ENCODE measurements around the gene PRR16. TPM values are rescaled to one million over a fixed set of nuclear protein-coding genes. Genes with fewer than 3 reads are reported as not detected.

Gene PRR16
- total RNA-seq, 4 donors from 2014 or later: 2.9 to 9.1 (median 4.2) TPM

GRCh38 chr5:120518581-120518980 is 54.5 kb downstream of the PRR16 start:
- WGBS: 76% methylated on average over 1 of the region's 1 CpG

GRCh38 chr5:120527251-120527650 is 63.2 kb downstream of the PRR16 start:
- no peak overlapping the region for H3K27ac ChIP-seq (replicated peaks in 1 of 4)
- no peak for TF ChIP-seq EP300 (IDR thresholded peaks at IDR 0.05)
- TF ChIP-seq POLR2AphosphoS5 (IDR thresholded peaks at IDR 0.05): no peak
- TF ChIP-seq POLR2A (IDR thresholded peaks at IDR 0.05; ENCODE audit: low read depth): no peak
- TF ChIP-seq, protein P1, sequence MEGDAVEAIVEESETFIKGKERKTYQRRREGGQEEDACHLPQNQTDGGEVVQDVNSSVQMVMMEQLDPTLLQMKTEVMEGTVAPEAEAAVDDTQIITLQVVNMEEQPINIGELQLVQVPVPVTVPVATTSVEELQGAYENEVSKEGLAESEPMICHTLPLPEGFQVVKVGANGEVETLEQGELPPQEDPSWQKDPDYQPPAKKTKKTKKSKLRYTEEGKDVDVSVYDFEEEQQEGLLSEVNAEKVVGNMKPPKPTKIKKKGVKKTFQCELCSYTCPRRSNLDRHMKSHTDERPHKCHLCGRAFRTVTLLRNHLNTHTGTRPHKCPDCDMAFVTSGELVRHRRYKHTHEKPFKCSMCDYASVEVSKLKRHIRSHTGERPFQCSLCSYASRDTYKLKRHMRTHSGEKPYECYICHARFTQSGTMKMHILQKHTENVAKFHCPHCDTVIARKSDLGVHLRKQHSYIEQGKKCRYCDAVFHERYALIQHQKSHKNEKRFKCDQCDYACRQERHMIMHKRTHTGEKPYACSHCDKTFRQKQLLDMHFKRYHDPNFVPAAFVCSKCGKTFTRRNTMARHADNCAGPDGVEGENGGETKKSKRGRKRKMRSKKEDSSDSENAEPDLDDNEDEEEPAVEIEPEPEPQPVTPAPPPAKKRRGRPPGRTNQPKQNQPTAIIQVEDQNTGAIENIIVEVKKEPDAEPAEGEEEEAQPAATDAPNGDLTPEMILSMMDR (IDR thresholded peaks at IDR 0.05): no peak
- WGBS: 73% methylated on average over 3 of the region's 3 CpGs
- intact Hi-C loops (cut with DNase I): no loop called here
- H3K4me3 ChIP-seq: no peak overlapping the region
- no peaks in the 10 kb centered on the region for H3K36me3 ChIP-seq
- H3K27me3 ChIP-seq: no peaks in the 10 kb centered on the region
- no peaks in the 10 kb centered on the region for H3K9me3 ChIP-seq
- no peaks in the 10 kb centered on the region for H3K4me1 ChIP-seq
- DNase-seq (ENCODE audit: extremely low spot score): no peak

More at GRCh38 chr5:120518581-120518980, 54.5 kb downstream of the PRR16 start:
- H3K27me3 ChIP-seq: no peaks in the 10 kb centered on the region
- TF ChIP-seq EP300 (IDR thresholded peaks at IDR 0.05) (no peak), POLR2AphosphoS5 (IDR thresholded peaks at IDR 0.05) (no peak), POLR2A (IDR thresholded peaks at IDR 0.05; ENCODE audit: low read depth) (no peak)
- TF ChIP-seq, protein P1 (IDR thresholded peaks at IDR 0.05): no peak
- H3K4me3 ChIP-seq: no peak overlapping the region
- no peaks in the 10 kb centered on the region for H3K9me3 ChIP-seq
- no peak overlapping the region for H3K27ac ChIP-seq (replicated peaks in 1 of 4)
- no peak for DNase-seq (ENCODE audit: extremely low spot score)
- peaks cover 0 to 4% (median 0%) of the 10 kb centered on the region in 4 donors for H3K4me1 ChIP-seq
- no peaks in the 10 kb centered on the region for H3K36me3 ChIP-seq
- intact Hi-C loops (cut with DNase I): no loop called here

DNA sequence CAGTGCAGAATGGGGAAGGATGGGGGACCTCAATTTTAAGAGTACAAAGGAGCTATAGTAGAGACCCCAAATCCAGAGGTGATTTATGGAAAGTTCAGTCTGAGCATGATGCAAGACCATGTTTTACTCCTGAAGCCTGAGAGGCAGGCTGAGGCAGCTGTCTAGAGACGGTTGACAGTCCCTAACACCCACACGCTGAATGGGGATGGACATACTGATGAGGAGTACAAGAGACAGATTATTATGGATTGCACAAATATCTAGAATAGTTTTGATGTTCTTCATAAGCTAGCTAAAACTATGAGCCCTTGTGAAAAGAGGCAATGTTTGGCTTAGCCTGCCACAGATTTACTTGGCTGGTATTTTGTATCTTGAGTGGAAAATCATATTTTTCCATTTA is 64.5 kb downstream of the PRR16 start:
- intact Hi-C loops (cut with DNase I): no loop called here
- no peak for DNase-seq (ENCODE audit: extremely low spot score)
- Histone ChIP-seq H3K27me3 (no peaks in the 10 kb centered on the region), H3K36me3 (no peaks in the 10 kb centered on the region), H3K9me3 (no peaks in the 10 kb centered on the region), H3K4me3 (no peak overlapping the region), H3K4me1 (no peaks in the 10 kb centered on the region), H3K27ac (replicated peaks in 1 of 4) (no peak overlapping the region)
- WGBS: 68% methylated on average over 2 of the region's 2 CpGs
- TF ChIP-seq, protein P1 (IDR thresholded peaks at IDR 0.05): no peak
- no peak for TF ChIP-seq EP300 (IDR thresholded peaks at IDR 0.05)

GRCh38 chr5:120529386-120529785 is 65.3 kb downstream of the PRR16 start:
- Histone ChIP-seq H3K9me3 (no peaks in the 10 kb centered on the region), H3K27me3 (no peaks in the 10 kb centered on the region), H3K4me1 (no peaks in the 10 kb centered on the region), H3K27ac (replicated peaks in 1 of 4) (no peak overlapping the region), H3K36me3 (no peaks in the 10 kb centered on the region), H3K4me3 (no peak overlapping the region)
- DNase-seq (ENCODE audit: extremely low spot score): no peak
- intact Hi-C loops (cut with DNase I): no loop called here
- TF ChIP-seq POLR2A (IDR thresholded peaks at IDR 0.05; ENCODE audit: low read depth): no peak
- TF ChIP-seq, protein P1 (IDR thresholded peaks at IDR 0.05): no peak
- no peak for TF ChIP-seq EP300 (IDR thresholded peaks at IDR 0.05)
- no peak for TF ChIP-seq POLR2AphosphoS5 (IDR thresholded peaks at IDR 0.05)
- WGBS: 80% methylated on average over 2 of the region's 2 CpGs

- intact Hi-C loops (cut with DNase I): no loop called here
- WGBS: 83% methylated on average over 3 of the region's 3 CpGs
Observed at GRCh38 chr5:120531215-120531614, 67.1 kb downstream of the PRR16 start.

More at GRCh38 chr5:120531215-120531614, 67.1 kb downstream of the PRR16 start:
- Histone ChIP-seq H3K27ac (replicated peaks in 1 of 4) (no peak overlapping the region), H3K9me3 (no peaks in the 10 kb centered on the region), H3K27me3 (no peaks in the 10 kb centered on the region), H3K4me3 (no peak overlapping the region), H3K36me3 (no peaks in the 10 kb centered on the region), H3K4me1 (no peaks in the 10 kb centered on the region)
- DNase-seq (ENCODE audit: extremely low spot score): no peak
- TF ChIP-seq POLR2AphosphoS5 (IDR thresholded peaks at IDR 0.05) (no peak), POLR2A (IDR thresholded peaks at IDR 0.05; ENCODE audit: low read depth) (no peak), EP300 (IDR thresholded peaks at IDR 0.05) (no peak)
- TF ChIP-seq, protein P1 (IDR thresholded peaks at IDR 0.05): no peak

Data from esophagus muscularis mucosa (tissue), 4 donors.